ENCODE measurements around the gene FOXD1. TPM values are rescaled to one million over a fixed set of nuclear protein-coding genes. Genes with fewer than 3 reads are reported as not detected.

FOXD1 gene
- polyA plus RNA-seq, 1 of the 3 experiments (the other 2 are of a cell fraction) = 73.9 TPM

DNA sequence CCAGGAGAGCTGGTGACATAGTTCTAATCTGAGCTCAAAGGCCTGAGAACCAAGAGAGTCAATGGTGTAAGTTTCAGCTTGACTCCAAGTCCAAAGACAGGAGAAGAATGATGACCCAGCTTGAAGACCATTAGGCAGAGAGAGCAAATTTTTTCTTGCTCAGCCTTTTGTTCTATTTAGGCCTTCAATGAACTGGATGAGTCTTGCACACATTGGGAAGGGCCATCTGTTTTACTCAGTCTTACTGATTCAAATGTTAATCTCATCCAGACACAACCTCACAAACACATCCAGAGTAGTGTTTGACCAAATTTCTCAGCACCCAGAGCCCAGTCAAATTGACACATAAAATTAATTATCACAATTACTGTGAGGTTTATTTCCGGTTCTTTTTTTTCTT is 42.6 kb upstream of the FOXD1 start:
- no peak for DNase-seq
- WGBS (ENCODE audit: low lambda C conversion rate) = 70% methylated on average over 1 of the region's 1 CpG
- CTCF ChIA-PET = interaction anchor here (0.6 kb wide), 1 partner anchor 37 kb away, joined by 4 read pairs; no protein-coding TSS in a partner anchor
- Histone ChIP-seq H3K9me2 (no peaks in the 10 kb centered on the region), H3K27ac (ENCODE audit: low read depth in 2 of 2, low read length in 1 of 2) (no peak overlapping the region), H3K9ac (no peak overlapping the region), H4K20me1 (ENCODE audit: insufficient read depth) (no peaks in the 10 kb centered on the region), H3K36me3 (replicated peaks in 1 of 2; ENCODE audit: control insufficient read depth in 1 of 2, insufficient read depth in 2 of 2, low read length in 1 of 2) (no peaks in the 10 kb centered on the region), H3K4me1 (ENCODE audit: control insufficient read depth in 1 of 2, insufficient read depth in 2 of 2, low read depth in 1 of 2, low read length in 1 of 2) (no peaks in the 10 kb centered on the region; a peak in 1 of 4 replicates), H3K4me3 (ENCODE audit: low read depth in 2 of 2, low read length in 1 of 2) (no peak overlapping the region), H3K79me2 (ENCODE audit: insufficient read depth) (no peaks in the 10 kb centered on the region), H2AFZ (ENCODE audit: low read depth) (no peak overlapping the region), H3K27me3 (ENCODE audit: insufficient read depth) (no peaks in the 10 kb centered on the region), H3F3A (replicated peaks; ENCODE audit: insufficient read depth) (no peaks in the 10 kb centered on the region), H3K9me3 (no peaks in the 10 kb centered on the region), H3K4me2 (no peak overlapping the region)
- TF ChIP-seq CHD2 (IDR thresholded peaks at IDR 0.05; ENCODE audit: low read length, partially characterized antibody) (no peak), FOXM1 (IDR thresholded peaks at IDR 0.05; ENCODE audit: low read depth) (no peak), FOSL2 (IDR thresholded peaks at IDR 0.05; ENCODE audit: borderline replicate concordance, low read depth) (no peak), SIN3A (IDR thresholded peaks at IDR 0.05; ENCODE audit: borderline replicate concordance, low read depth, low read length) (no peak), MEF2A (IDR thresholded peaks at IDR 0.05; ENCODE audit: borderline replicate concordance, low read depth) (no peak), MXI1 (IDR thresholded peaks at IDR 0.05; ENCODE audit: low read depth, low read length) (no peak), YY1 (IDR thresholded peaks at IDR 0.05; ENCODE audit: low read depth) (no peak), TAF1 (IDR thresholded peaks at IDR 0.05; ENCODE audit: borderline replicate concordance, low read depth, low read length) (no peak)
- TF ChIP-seq, protein P1, sequence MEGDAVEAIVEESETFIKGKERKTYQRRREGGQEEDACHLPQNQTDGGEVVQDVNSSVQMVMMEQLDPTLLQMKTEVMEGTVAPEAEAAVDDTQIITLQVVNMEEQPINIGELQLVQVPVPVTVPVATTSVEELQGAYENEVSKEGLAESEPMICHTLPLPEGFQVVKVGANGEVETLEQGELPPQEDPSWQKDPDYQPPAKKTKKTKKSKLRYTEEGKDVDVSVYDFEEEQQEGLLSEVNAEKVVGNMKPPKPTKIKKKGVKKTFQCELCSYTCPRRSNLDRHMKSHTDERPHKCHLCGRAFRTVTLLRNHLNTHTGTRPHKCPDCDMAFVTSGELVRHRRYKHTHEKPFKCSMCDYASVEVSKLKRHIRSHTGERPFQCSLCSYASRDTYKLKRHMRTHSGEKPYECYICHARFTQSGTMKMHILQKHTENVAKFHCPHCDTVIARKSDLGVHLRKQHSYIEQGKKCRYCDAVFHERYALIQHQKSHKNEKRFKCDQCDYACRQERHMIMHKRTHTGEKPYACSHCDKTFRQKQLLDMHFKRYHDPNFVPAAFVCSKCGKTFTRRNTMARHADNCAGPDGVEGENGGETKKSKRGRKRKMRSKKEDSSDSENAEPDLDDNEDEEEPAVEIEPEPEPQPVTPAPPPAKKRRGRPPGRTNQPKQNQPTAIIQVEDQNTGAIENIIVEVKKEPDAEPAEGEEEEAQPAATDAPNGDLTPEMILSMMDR (IDR thresholded peaks at IDR 0.05) = no peak
- TF ChIP-seq, protein P2, sequence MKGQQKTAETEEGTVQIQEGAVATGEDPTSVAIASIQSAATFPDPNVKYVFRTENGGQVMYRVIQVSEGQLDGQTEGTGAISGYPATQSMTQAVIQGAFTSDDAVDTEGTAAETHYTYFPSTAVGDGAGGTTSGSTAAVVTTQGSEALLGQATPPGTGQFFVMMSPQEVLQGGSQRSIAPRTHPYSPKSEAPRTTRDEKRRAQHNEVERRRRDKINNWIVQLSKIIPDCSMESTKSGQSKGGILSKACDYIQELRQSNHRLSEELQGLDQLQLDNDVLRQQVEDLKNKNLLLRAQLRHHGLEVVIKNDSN (IDR thresholded peaks at IDR 0.05; ENCODE audit: borderline replicate concordance, low read depth) = no peak
- TF ChIP-seq, protein P3, sequence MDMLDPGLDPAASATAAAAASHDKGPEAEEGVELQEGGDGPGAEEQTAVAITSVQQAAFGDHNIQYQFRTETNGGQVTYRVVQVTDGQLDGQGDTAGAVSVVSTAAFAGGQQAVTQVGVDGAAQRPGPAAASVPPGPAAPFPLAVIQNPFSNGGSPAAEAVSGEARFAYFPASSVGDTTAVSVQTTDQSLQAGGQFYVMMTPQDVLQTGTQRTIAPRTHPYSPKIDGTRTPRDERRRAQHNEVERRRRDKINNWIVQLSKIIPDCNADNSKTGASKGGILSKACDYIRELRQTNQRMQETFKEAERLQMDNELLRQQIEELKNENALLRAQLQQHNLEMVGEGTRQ (IDR thresholded peaks at IDR 0.05; ENCODE audit: borderline replicate concordance, low read depth, low read length) = no peak
- POLR2A ChIA-PET = no interaction called here

DNA sequence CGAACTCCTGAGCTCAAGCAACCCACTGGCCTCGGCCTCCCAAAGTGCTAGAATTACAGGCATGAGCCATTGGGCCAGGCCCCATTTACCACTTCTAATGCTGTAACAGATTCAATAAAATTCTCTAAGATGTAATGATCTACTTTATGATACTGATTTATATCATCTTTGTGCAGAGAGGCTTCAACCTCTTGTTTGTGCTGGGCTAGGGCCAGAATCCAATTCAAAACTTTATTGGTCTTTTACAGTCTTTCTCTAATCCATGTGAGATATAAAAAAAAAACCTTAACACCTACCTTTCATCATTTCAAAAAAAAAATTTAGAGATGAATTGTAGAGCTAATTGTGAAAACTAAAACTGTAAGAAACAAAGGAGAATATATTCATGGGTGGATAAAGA is 41.5 kb upstream of the FOXD1 start:
- Histone ChIP-seq H3K79me2 (ENCODE audit: insufficient read depth) (no peaks in the 10 kb centered on the region), H3K4me3 (ENCODE audit: low read depth in 2 of 2, low read length in 1 of 2) (no peak overlapping the region), H3K9ac (no peak overlapping the region), H2AFZ (ENCODE audit: low read depth) (no peak overlapping the region), H3K27me3 (ENCODE audit: insufficient read depth) (no peaks in the 10 kb centered on the region), H3K4me1 (ENCODE audit: control insufficient read depth in 1 of 2, insufficient read depth in 2 of 2, low read depth in 1 of 2, low read length in 1 of 2) (no peaks in the 10 kb centered on the region), H3K9me2 (no peaks in the 10 kb centered on the region), H3K9me3 (no peaks in the 10 kb centered on the region), H3F3A (replicated peaks; ENCODE audit: insufficient read depth) (no peaks in the 10 kb centered on the region), H3K36me3 (replicated peaks in 1 of 2; ENCODE audit: control insufficient read depth in 1 of 2, insufficient read depth in 2 of 2, low read length in 1 of 2) (no peaks in the 10 kb centered on the region), H4K20me1 (ENCODE audit: insufficient read depth) (no peaks in the 10 kb centered on the region), H3K27ac (ENCODE audit: low read depth in 2 of 2, low read length in 1 of 2) (no peak overlapping the region), H3K4me2 (no peak overlapping the region)
- TF ChIP-seq TCF12 (IDR thresholded peaks at IDR 0.05) (no peak), RAD21 (IDR thresholded peaks at IDR 0.05; ENCODE audit: low read length) (no peak), NRF1 (IDR thresholded peaks at IDR 0.05; ENCODE audit: low read depth, low read length) (no peak), NFIC (IDR thresholded peaks at IDR 0.05; ENCODE audit: borderline replicate concordance) (no peak)
- TF ChIP-seq, protein P4, sequence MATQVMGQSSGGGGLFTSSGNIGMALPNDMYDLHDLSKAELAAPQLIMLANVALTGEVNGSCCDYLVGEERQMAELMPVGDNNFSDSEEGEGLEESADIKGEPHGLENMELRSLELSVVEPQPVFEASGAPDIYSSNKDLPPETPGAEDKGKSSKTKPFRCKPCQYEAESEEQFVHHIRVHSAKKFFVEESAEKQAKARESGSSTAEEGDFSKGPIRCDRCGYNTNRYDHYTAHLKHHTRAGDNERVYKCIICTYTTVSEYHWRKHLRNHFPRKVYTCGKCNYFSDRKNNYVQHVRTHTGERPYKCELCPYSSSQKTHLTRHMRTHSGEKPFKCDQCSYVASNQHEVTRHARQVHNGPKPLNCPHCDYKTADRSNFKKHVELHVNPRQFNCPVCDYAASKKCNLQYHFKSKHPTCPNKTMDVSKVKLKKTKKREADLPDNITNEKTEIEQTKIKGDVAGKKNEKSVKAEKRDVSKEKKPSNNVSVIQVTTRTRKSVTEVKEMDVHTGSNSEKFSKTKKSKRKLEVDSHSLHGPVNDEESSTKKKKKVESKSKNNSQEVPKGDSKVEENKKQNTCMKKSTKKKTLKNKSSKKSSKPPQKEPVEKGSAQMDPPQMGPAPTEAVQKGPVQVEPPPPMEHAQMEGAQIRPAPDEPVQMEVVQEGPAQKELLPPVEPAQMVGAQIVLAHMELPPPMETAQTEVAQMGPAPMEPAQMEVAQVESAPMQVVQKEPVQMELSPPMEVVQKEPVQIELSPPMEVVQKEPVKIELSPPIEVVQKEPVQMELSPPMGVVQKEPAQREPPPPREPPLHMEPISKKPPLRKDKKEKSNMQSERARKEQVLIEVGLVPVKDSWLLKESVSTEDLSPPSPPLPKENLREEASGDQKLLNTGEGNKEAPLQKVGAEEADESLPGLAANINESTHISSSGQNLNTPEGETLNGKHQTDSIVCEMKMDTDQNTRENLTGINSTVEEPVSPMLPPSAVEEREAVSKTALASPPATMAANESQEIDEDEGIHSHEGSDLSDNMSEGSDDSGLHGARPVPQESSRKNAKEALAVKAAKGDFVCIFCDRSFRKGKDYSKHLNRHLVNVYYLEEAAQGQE (IDR thresholded peaks at IDR 0.05; ENCODE audit: low read depth, low read length) = no peak
- no peak for DNase-seq
- ChIA-PET POLR2A (no interaction called here), CTCF (no interaction called here)
- 55% methylated on average over 2 of the region's 2 CpGs for WGBS (ENCODE audit: low lambda C conversion rate)

All from SK-N-SH (cell line).